OCI-LY7 (cell line): ENCODE measurements around the gene SLC11A2.

Source experiments
- EZH2phosphoT487 ChIP-seq: fragments of 200-600 bp; sonication (generic); IDR thresholded peaks from 2 replicates; pipeline ENCODE4 v1.6.1; 2018; ENCODE audit warnings: low read depth, borderline replicate concordance, mild to moderate bottlenecking, mixed run types, antibody characterized with exemption, low read length, moderate library complexity, mixed read lengths
- TF ChIP-seq, protein P1 (sequence below): fragments of 200-600 bp; sonication (generic); conservative IDR thresholded peaks from 2 replicates; pipeline ENCODE4 v1.5.1; 2014; ENCODE audit warnings: mild to moderate bottlenecking, antibody characterized with exemption, low read length, moderate library complexity, mixed read lengths

DNA sequence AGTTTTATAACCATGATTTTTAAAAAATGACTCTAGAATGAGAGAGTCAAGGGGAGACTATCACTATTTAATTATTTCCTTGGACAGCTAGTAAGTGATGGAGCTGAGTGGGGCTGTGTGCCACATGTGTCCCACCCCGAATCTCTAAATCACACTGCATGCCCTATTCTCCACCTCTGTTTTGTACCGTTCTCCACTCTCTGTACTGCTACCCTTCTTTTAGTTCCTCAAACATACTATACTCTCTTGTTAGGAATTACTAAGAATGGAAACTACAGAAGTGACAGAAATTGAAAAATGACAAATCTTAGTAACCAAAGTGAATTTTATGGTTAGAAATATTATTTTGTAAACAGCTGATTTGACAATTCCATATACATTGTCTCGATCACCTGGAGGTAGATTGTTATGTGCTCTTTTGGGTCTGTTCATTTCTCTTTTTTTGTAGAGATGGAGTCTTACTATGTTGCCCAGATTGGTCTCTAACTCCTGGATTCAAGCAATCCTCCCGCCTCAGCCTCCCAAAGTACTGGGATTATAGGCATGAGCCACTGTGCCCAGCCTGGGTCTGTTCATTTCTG is 35.9 kb downstream of the SLC11A2 start:
- TF ChIP-seq, protein P1, sequence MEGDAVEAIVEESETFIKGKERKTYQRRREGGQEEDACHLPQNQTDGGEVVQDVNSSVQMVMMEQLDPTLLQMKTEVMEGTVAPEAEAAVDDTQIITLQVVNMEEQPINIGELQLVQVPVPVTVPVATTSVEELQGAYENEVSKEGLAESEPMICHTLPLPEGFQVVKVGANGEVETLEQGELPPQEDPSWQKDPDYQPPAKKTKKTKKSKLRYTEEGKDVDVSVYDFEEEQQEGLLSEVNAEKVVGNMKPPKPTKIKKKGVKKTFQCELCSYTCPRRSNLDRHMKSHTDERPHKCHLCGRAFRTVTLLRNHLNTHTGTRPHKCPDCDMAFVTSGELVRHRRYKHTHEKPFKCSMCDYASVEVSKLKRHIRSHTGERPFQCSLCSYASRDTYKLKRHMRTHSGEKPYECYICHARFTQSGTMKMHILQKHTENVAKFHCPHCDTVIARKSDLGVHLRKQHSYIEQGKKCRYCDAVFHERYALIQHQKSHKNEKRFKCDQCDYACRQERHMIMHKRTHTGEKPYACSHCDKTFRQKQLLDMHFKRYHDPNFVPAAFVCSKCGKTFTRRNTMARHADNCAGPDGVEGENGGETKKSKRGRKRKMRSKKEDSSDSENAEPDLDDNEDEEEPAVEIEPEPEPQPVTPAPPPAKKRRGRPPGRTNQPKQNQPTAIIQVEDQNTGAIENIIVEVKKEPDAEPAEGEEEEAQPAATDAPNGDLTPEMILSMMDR: no peak
- no peak for TF ChIP-seq EZH2phosphoT487
